ENCODE measurements around the gene FFAR3. TPM values are rescaled to one million over a fixed set of nuclear protein-coding genes. Genes with fewer than 3 reads are reported as not detected.

The FFAR3 gene
- total and polyA plus RNA-seq, 2 of the 8 experiments (the other 6 are each of a cell fraction or from before 2014, with no cell fraction given): not detected

- no peak overlapping the region; the same call in 1 of the 2 replicates for H4K8ac ChIP-seq (ENCODE audit: extremely low read depth, insufficient read depth, low read length)
- DNase-seq (ENCODE audit: low read depth in 1 of 2, low spot score in 2 of 2): no peak
- H3K14ac ChIP-seq (ENCODE audit: insufficient read length): no peak overlapping the region
- no peak overlapping the region for H3K4ac ChIP-seq (replicated peaks; ENCODE audit: insufficient read length, low read depth, low read length)
- H3K23me2 ChIP-seq (ENCODE audit: low read depth, low read length): no peaks in the 10 kb centered on the region
- H3K36me3 ChIP-seq (ENCODE audit: control insufficient read depth in 2 of 4, insufficient read depth in 4 of 4, low read length in 3 of 4): no peaks in the 10 kb centered on the region
- H3K79me2 ChIP-seq (ENCODE audit: control insufficient read depth in 1 of 2, insufficient read depth in 2 of 2, low read length in 2 of 2): no peaks in the 10 kb centered on the region
- H2BK15ac ChIP-seq (ENCODE audit: low read length): no peak overlapping the region
- no peak overlapping the region for H2BK120ac ChIP-seq (replicated peaks; ENCODE audit: low read depth, low read length)
- H2BK12ac ChIP-seq (ENCODE audit: low read depth, low read length): no peak overlapping the region
- H3K4me3 ChIP-seq (ENCODE audit: extremely low read depth in 1 of 4, insufficient read depth in 2 of 4, low read depth in 3 of 4, low read length in 4 of 4): no peak overlapping the region
- no peak overlapping the region for H4K5ac ChIP-seq (ENCODE audit: insufficient read length, low read depth, low read length)
- H3K79me1 ChIP-seq (ENCODE audit: low read depth, low read length): no peaks in the 10 kb centered on the region
- no peak overlapping the region for H3K18ac ChIP-seq (ENCODE audit: extremely low read depth, low read length)
- no peak overlapping the region for H2AK5ac ChIP-seq (ENCODE audit: low read depth, low read length)
- no peak overlapping the region for H3K9ac ChIP-seq (replicated peaks in 1 of 4; ENCODE audit: extremely low read depth in 1 of 4, low read depth in 3 of 4, low read length in 3 of 4)
- no peak overlapping the region for H2AFZ ChIP-seq (ENCODE audit: low read length)
- no peak overlapping the region for H3K56ac ChIP-seq (replicated peaks; ENCODE audit: insufficient read length, low read depth, low read length)
- H4K20me1 ChIP-seq (replicated peaks in 1 of 2; ENCODE audit: control insufficient read depth in 1 of 2, insufficient read depth in 2 of 2, low read length in 2 of 2): no peaks in the 10 kb centered on the region
- no peak overlapping the region for H2BK20ac ChIP-seq (ENCODE audit: low read length)
- H2BK5ac ChIP-seq (ENCODE audit: low read depth, low read length): no peak overlapping the region
- no peak overlapping the region for H3K4me2 ChIP-seq (ENCODE audit: insufficient read depth in 1 of 2, low read depth in 2 of 2, low read length in 2 of 2)
- CTCF ChIA-PET (ENCODE audit: partially characterized antibody): interaction anchor here (0.7 to 0.9 kb wide), 3 partner anchors 8 to 352 kb away, joined by 3 read pairs; no protein-coding TSS in a partner anchor
- H3K27me3 ChIP-seq (replicated peaks in 1 of 4; ENCODE audit: control insufficient read depth in 3 of 4, extremely low read depth in 1 of 4, insufficient read depth in 3 of 4, low read length in 3 of 4): no peaks in the 10 kb centered on the region; a peak in 1 of 7 replicates
- POLR2A ChIA-PET (ENCODE audit: partially characterized antibody): no interaction called here
- 87% methylated on average over 6 of the region's 6 CpGs; no CpG with 5 or more reads in 1 of the 2 experiments for WGBS, 2 experiments (ENCODE audit: extremely low coverage in 1 of 2, insufficient coverage in 1 of 2, insufficient read length in 1 of 2, insufficient replicate concordance in 2 of 2, low coverage in 1 of 2, low lambda C conversion rate in 2 of 2, missing lambda C conversion rate in 1 of 2)
- H3K27ac ChIP-seq (ENCODE audit: low read depth, low read length): no peak overlapping the region
- no peak overlapping the region for H4K91ac ChIP-seq (replicated peaks; ENCODE audit: insufficient read length, low read length)
- no peak overlapping the region for H3K23ac ChIP-seq (ENCODE audit: insufficient read length)
- no peak for FAIRE-seq
- no peaks in the 10 kb centered on the region for H3K4me1 ChIP-seq (replicated peaks in 1 of 4; ENCODE audit: control insufficient read depth in 3 of 4, insufficient read depth in 4 of 4, low read length in 3 of 4)
- H3K9me3 ChIP-seq (ENCODE audit: insufficient read depth in 2 of 2, low read depth in 1 of 2, low read length in 1 of 2): no peaks in the 10 kb centered on the region
- TF ChIP-seq FOSL1 (IDR thresholded peaks at IDR 0.05; ENCODE audit: insufficient read depth, low read depth, low read length) (no peak), YY1 (IDR thresholded peaks at IDR 0.05; ENCODE audit: low read depth, low read length) (no peak), SIX5 (IDR thresholded peaks at IDR 0.05; ENCODE audit: low read depth, low read length) (no peak), JUND (IDR thresholded peaks at IDR 0.05; ENCODE audit: low read length) (no peak)
Measured at GRCh38 chr19:35407619-35408018, 49.4 kb downstream of the FFAR3 start.

All from H1 (cell line).